Lower lobe of right lung (tissue), 2 donors: ENCODE measurements around the gene HARS2. TPM values are rescaled to one million over a fixed set of nuclear protein-coding genes. Genes with fewer than 3 reads are reported as not detected.
A peak's percentile ranks its signal among the peaks of the same experiment; 100 is the strongest.
"Not testable (repeated sequence)": the region's sequence is repeated elsewhere in the genome, so short reads cannot be mapped to it uniquely, and the experiment has no call there.

ENCODE experiments used
- ATAC-seq, 2 donors: fragments of 200-7000 bp; cut with Tn5 transposase; one replicate each; pipeline ENCODE4 v1.9.1; 2020 to 2022; ENCODE audit warnings: mild to moderate bottlenecking in 2 of 2, moderate library complexity in 2 of 2
- DNase-seq: peaks from one replicate; pipeline ENCODE4 v3.0.0-alpha.2; 2020
- H3K27ac ChIP-seq: fragments of 200-600 bp; one replicate; pipeline ENCODE4 v1.8.0; 2022
- H3K27me3 ChIP-seq: fragments of 200-600 bp; one replicate; pipeline ENCODE4 v1.8.0; 2022; ENCODE audit warnings: low read depth
- H3K36me3 ChIP-seq: fragments of 200-600 bp; one replicate; pipeline ENCODE4 v1.8.0; 2022; ENCODE audit warnings: mild to moderate bottlenecking
- H3K4me1 ChIP-seq: fragments of 200-600 bp; one replicate; pipeline ENCODE4 v1.8.0; 2022
- H3K4me3 ChIP-seq: fragments of 200-600 bp; one replicate; pipeline ENCODE4 v1.8.0; 2022; ENCODE audit warnings: mild to moderate bottlenecking
- H3K9me3 ChIP-seq: fragments of 200-600 bp; one replicate; pipeline ENCODE4 v1.8.0; 2022
- intact Hi-C: fragments of 100-400 bp; cut with DNase I; formaldehyde crosslinking; loops from one replicate; pipeline ENCODE4 v1.11.0; 2022
- long read RNA-seq: library from polyadenylated mRNA; unstranded; transcript quantifications from one replicate; pipeline ENCODE4 v2.0.0, GENCODE V29; 2021
- total RNA-seq: library from RNA; stranded (reverse); fragmentation: NEBNext Ultra II Directional; extraction: Animal tissue kit (Norgen Biotek cat#: 25700); gene quantifications from one replicate; pipeline ENCODE4 v1.2.1, GENCODE V29; 2021
- TF ChIP-seq, protein P1 (sequence below): fragments of 200-600 bp; IDR thresholded peaks from one replicate; pipeline ENCODE4 v1.8.0; 2022; ENCODE audit warnings: antibody characterized with exemption, mild to moderate bottlenecking
- donor health status: DM: no; HTN: yes; CAD: no; lungs with severe emphysema.

Gene HARS2
- total RNA-seq: 27.6 TPM
- long read RNA-seq, transcript HARS2-219 (14 exons, 2,292 nt): minor isoform, 5 of 71 reads
- long read RNA-seq, transcript HARS2-201 (13 exons, 2,510 nt): major isoform, 32 of 71 reads
- long read RNA-seq, partial matches to known transcripts: 16 of 71 reads
- long read RNA-seq, other reads (novel, unspliced or antisense): 16 of 71 reads

- ATAC-seq (peak; percentile 98 to 99), DNase-seq (peak; percentile 94)
- no peaks in the 10 kb centered on the region for H3K27me3 ChIP-seq
- peak within 1 kb of the TSS; percentile 92 for H3K27ac ChIP-seq
- TF ChIP-seq, protein P1, sequence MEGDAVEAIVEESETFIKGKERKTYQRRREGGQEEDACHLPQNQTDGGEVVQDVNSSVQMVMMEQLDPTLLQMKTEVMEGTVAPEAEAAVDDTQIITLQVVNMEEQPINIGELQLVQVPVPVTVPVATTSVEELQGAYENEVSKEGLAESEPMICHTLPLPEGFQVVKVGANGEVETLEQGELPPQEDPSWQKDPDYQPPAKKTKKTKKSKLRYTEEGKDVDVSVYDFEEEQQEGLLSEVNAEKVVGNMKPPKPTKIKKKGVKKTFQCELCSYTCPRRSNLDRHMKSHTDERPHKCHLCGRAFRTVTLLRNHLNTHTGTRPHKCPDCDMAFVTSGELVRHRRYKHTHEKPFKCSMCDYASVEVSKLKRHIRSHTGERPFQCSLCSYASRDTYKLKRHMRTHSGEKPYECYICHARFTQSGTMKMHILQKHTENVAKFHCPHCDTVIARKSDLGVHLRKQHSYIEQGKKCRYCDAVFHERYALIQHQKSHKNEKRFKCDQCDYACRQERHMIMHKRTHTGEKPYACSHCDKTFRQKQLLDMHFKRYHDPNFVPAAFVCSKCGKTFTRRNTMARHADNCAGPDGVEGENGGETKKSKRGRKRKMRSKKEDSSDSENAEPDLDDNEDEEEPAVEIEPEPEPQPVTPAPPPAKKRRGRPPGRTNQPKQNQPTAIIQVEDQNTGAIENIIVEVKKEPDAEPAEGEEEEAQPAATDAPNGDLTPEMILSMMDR: no peak
- peaks cover 65% of the 10 kb centered on the region for H3K36me3 ChIP-seq
- H3K9me3 ChIP-seq: no peaks in the 10 kb centered on the region
- intact Hi-C loops: no loop called here
- H3K4me1 ChIP-seq: peaks cover 35% of the 10 kb centered on the region
- H3K4me3 ChIP-seq: peak within 1 kb of the TSS; percentile 97
These were observed at the start of gene HARS2, which contains the start of gene HARS1 for GRCh38 chr5:140690941-140691924. Gene HARS2, plus strand, starts transcription at chr5:140691455. Its CDS starts 194 bp downstream, at chr5:140691649. Gene HARS1, minus strand, starts transcription at chr5:140691370. Its CDS starts 66 bp downstream, at chr5:140691304.

GRCh38 chr5:140641716-140642115 is 49.5 kb upstream of the HARS2 start:
- intact Hi-C loops: no loop called here
- Histone ChIP-seq H3K4me3 (no peak overlapping the region), H3K27ac (no peak overlapping the region), H3K27me3 (no peaks in the 10 kb centered on the region), H3K9me3 (no peaks in the 10 kb centered on the region), H3K4me1 (peaks cover 40% of the 10 kb centered on the region), H3K36me3 (peaks cover 40% of the 10 kb centered on the region)
- ATAC-seq (no peak), DNase-seq (no peak)
- TF ChIP-seq, protein P1: no peak

- intact Hi-C loops: no loop called here
- Histone ChIP-seq H3K27me3 (no peaks in the 10 kb centered on the region), H3K36me3 (peaks cover 40% of the 10 kb centered on the region), H3K4me3 (no peak overlapping the region), H3K9me3 (no peaks in the 10 kb centered on the region), H3K4me1 (peaks cover 44% of the 10 kb centered on the region), H3K27ac (no peak overlapping the region)
- ATAC-seq: no peak
- TF ChIP-seq, protein P1: no peak
- DNase-seq: no peak
These were observed 48.5 kb upstream of the HARS2 start for GRCh38 chr5:140642718-140643117.

- H3K27me3 ChIP-seq: no peaks in the 10 kb centered on the region
- peak overlapping the region; percentile 97 for H3K4me3 ChIP-seq
- intact Hi-C loops: no loop called here
- DNase-seq (no peak), ATAC-seq (peak in 1 of 2 donors; percentile 25)
- no peaks in the 10 kb centered on the region for H3K9me3 ChIP-seq
- H3K4me1 ChIP-seq: peaks cover 41% of the 10 kb centered on the region
- peak overlapping the region; percentile 89 for H3K27ac ChIP-seq
- TF ChIP-seq, protein P1: no peak
- H3K36me3 ChIP-seq: peaks cover 70% of the 10 kb centered on the region
These were observed 44.2 kb upstream of the HARS2 start for GRCh38 chr5:140647042-140647419.

GRCh38 chr5:140658870-140659269 is 32.4 kb upstream of the HARS2 start:
- H3K4me3 ChIP-seq: no peak overlapping the region
- H3K36me3 ChIP-seq: peaks cover 93% of the 10 kb centered on the region
- DNase-seq (no peak), ATAC-seq (no peak)
- no peak overlapping the region for H3K27ac ChIP-seq
- intact Hi-C loops: no loop called here
- no peaks in the 10 kb centered on the region for H3K27me3 ChIP-seq
- TF ChIP-seq, protein P1: no peak
- H3K9me3 ChIP-seq: no peaks in the 10 kb centered on the region
- H3K4me1 ChIP-seq: peaks cover 3% of the 10 kb centered on the region

GRCh38 chr5:140660371-140660770 is 30.9 kb upstream of the HARS2 start:
- H3K36me3 ChIP-seq: peaks cover 78% of the 10 kb centered on the region
- ATAC-seq, H3K27ac ChIP-seq, H3K9me3 ChIP-seq, intact Hi-C loops, H3K27me3 ChIP-seq, H3K4me1 ChIP-seq, DNase-seq, H3K4me3 ChIP-seq: not testable (repeated sequence)
